Stimulated activated memory B cell treated with anti-CD40 and anti-IgM and Interleukin-4, amounts not matched to agents 10 μg/mL and 1 μg/mL and 100 μg/mL, for 72 hours (primary cell): ENCODE measurements around the gene PCNX4.

Source experiments
- ATAC-seq: fragments of 150-1000 bp; cut with Tn5 transposase; 2 replicates; pipeline ENCODE4 v1.10.0; 2021
- H3K27ac Mint-ChIP-seq: one replicate; pipeline ENCODE4 v1.8.0; 2022; ENCODE audit warnings: mild to moderate bottlenecking, mixed read lengths
- H3K27me3 Mint-ChIP-seq: one replicate; pipeline ENCODE4 v1.8.0; 2022; ENCODE audit warnings: mixed read lengths
- H3K36me3 Mint-ChIP-seq: one replicate; pipeline ENCODE4 v1.8.0; 2022; ENCODE audit warnings: mixed read lengths
- H3K4me1 Mint-ChIP-seq: one replicate; pipeline ENCODE4 v1.8.0; 2022; ENCODE audit warnings: mixed read lengths
- H3K4me3 Mint-ChIP-seq: one replicate; pipeline ENCODE4 v1.8.0; 2022; ENCODE audit warnings: mild to moderate bottlenecking, moderate library complexity, mixed read lengths
- H3K9me3 Mint-ChIP-seq: one replicate; pipeline ENCODE4 v1.8.0; 2022; ENCODE audit warnings: mixed read lengths

PCNX4 gene

GRCh38 chr14:60199321-60199720, 107.6 kb downstream of the PCNX4 start:
- no peak for ATAC-seq
- peaks cover 8% of the 10 kb centered on the region for H3K4me1 Mint-ChIP-seq
- peaks cover 18% of the 10 kb centered on the region for H3K27me3 Mint-ChIP-seq
- no peak overlapping the region for H3K27ac Mint-ChIP-seq
- H3K4me3 Mint-ChIP-seq = no peak overlapping the region
- peaks cover 16% of the 10 kb centered on the region for H3K36me3 Mint-ChIP-seq
- H3K9me3 Mint-ChIP-seq = peaks cover 16% of the 10 kb centered on the region

- peaks cover 15% of the 10 kb centered on the region for H3K9me3 Mint-ChIP-seq
- H3K4me3 Mint-ChIP-seq = no peak overlapping the region
- H3K4me1 Mint-ChIP-seq = peaks cover 24% of the 10 kb centered on the region
- ATAC-seq = peak; percentile 83
- H3K36me3 Mint-ChIP-seq = peaks cover 8% of the 10 kb centered on the region
- peaks cover 48% of the 10 kb centered on the region for H3K27me3 Mint-ChIP-seq
- peak overlapping the region; percentile 43 for H3K27ac Mint-ChIP-seq
Observed at GRCh38 chr14:60204104-60204842, 112.5 kb downstream of the PCNX4 start.

- Mint-ChIP-seq H3K4me1 (peaks cover 24% of the 10 kb centered on the region), H3K27me3 (peaks cover 46% of the 10 kb centered on the region), H3K27ac (peak overlapping the region; percentile 43), H3K36me3 (no peaks in the 10 kb centered on the region), H3K9me3 (peaks cover 11% of the 10 kb centered on the region), H3K4me3 (no peak overlapping the region)
- ATAC-seq = peak; percentile 48
Observed at GRCh38 chr14:60204843-60205774, 113.4 kb downstream of the PCNX4 start.

- Mint-ChIP-seq H3K36me3 (no peaks in the 10 kb centered on the region), H3K27ac (no peak overlapping the region), H3K9me3 (peaks cover 10% of the 10 kb centered on the region), H3K27me3 (peaks cover 46% of the 10 kb centered on the region), H3K4me3 (no peak overlapping the region), H3K4me1 (peaks cover 24% of the 10 kb centered on the region)
- no peak for ATAC-seq
Observed at GRCh38 chr14:60206249-60206670, 114.5 kb downstream of the PCNX4 start.

GRCh38 chr14:60206837-60207533, 115.3 kb downstream of the PCNX4 start:
- Mint-ChIP-seq H3K27me3 (peaks cover 46% of the 10 kb centered on the region), H3K9me3 (peaks cover 6% of the 10 kb centered on the region), H3K4me3 (no peak overlapping the region), H3K27ac (no peak overlapping the region), H3K36me3 (no peaks in the 10 kb centered on the region), H3K4me1 (peaks cover 24% of the 10 kb centered on the region)
- ATAC-seq = peak; percentile 75

- ATAC-seq = no peak
- Mint-ChIP-seq H3K27me3 (peaks cover 24% of the 10 kb centered on the region), H3K27ac (no peak overlapping the region), H3K9me3 (peaks cover 6% of the 10 kb centered on the region), H3K4me3 (no peak overlapping the region), H3K36me3 (no peaks in the 10 kb centered on the region), H3K4me1 (peaks cover 21% of the 10 kb centered on the region)
Observed at GRCh38 chr14:60210703-60211102, 119.0 kb downstream of the PCNX4 start.

GRCh38 chr14:60211153-60211552, 119.4 kb downstream of the PCNX4 start:
- Mint-ChIP-seq H3K27me3 (peaks cover 20% of the 10 kb centered on the region), H3K4me3 (no peak overlapping the region), H3K4me1 (peaks cover 21% of the 10 kb centered on the region)

GRCh38 chr14:60212503-60213371, 121.0 kb downstream of the PCNX4 start:
- Mint-ChIP-seq H3K27me3 (peaks cover 8% of the 10 kb centered on the region), H3K4me3 (no peak overlapping the region), H3K36me3 (no peaks in the 10 kb centered on the region), H3K9me3 (peaks cover 6% of the 10 kb centered on the region), H3K27ac (peak overlapping the region; percentile 49), H3K4me1 (peaks cover 15% of the 10 kb centered on the region)
- peak; percentile 88 for ATAC-seq

More at GRCh38 chr14:60211153-60211552, 119.4 kb downstream of the PCNX4 start:
- no peaks in the 10 kb centered on the region for H3K36me3 Mint-ChIP-seq
- ATAC-seq = no peak
- no peak overlapping the region for H3K27ac Mint-ChIP-seq
- peaks cover 6% of the 10 kb centered on the region for H3K9me3 Mint-ChIP-seq

GRCh38 chr14:60214003-60214402, 122.3 kb downstream of the PCNX4 start:
- H3K27me3 Mint-ChIP-seq = peaks cover 6% of the 10 kb centered on the region
- H3K4me1 Mint-ChIP-seq = peaks cover 15% of the 10 kb centered on the region
- no peak overlapping the region for H3K27ac Mint-ChIP-seq
- ATAC-seq = no peak
- peaks cover 6% of the 10 kb centered on the region for H3K9me3 Mint-ChIP-seq
- no peaks in the 10 kb centered on the region for H3K36me3 Mint-ChIP-seq
- H3K4me3 Mint-ChIP-seq = no peak overlapping the region

- H3K4me1 Mint-ChIP-seq = peaks cover 15% of the 10 kb centered on the region
- H3K27ac Mint-ChIP-seq = no peak overlapping the region
- no peaks in the 10 kb centered on the region for H3K36me3 Mint-ChIP-seq
- ATAC-seq = no peak
- H3K4me3 Mint-ChIP-seq = no peak overlapping the region
- H3K9me3 Mint-ChIP-seq = peaks cover under 1% of the 10 kb centered on the region
- peaks cover under 1% of the 10 kb centered on the region for H3K27me3 Mint-ChIP-seq
Observed at GRCh38 chr14:60214415-60215126, 122.8 kb downstream of the PCNX4 start.

- Mint-ChIP-seq H3K27me3 (no peaks in the 10 kb centered on the region), H3K9me3 (no peaks in the 10 kb centered on the region), H3K36me3 (no peaks in the 10 kb centered on the region), H3K4me1 (peaks cover 15% of the 10 kb centered on the region), H3K4me3 (no peak overlapping the region), H3K27ac (no peak overlapping the region)
- ATAC-seq = no peak
Observed at GRCh38 chr14:60215127-60215444, 123.4 kb downstream of the PCNX4 start.

GRCh38 chr14:60215520-60216420, 124.0 kb downstream of the PCNX4 start:
- H3K9me3 Mint-ChIP-seq = no peaks in the 10 kb centered on the region
- H3K4me1 Mint-ChIP-seq = peaks cover 18% of the 10 kb centered on the region
- H3K36me3 Mint-ChIP-seq = no peaks in the 10 kb centered on the region
- no peak overlapping the region for H3K27ac Mint-ChIP-seq
- no peak overlapping the region for H3K4me3 Mint-ChIP-seq
- H3K27me3 Mint-ChIP-seq = no peaks in the 10 kb centered on the region
- ATAC-seq = no peak

GRCh38 chr14:60217713-60218112, 126.0 kb downstream of the PCNX4 start:
- Mint-ChIP-seq H3K27ac (no peak overlapping the region), H3K4me1 (peaks cover 20% of the 10 kb centered on the region), H3K9me3 (no peaks in the 10 kb centered on the region), H3K36me3 (no peaks in the 10 kb centered on the region), H3K27me3 (no peaks in the 10 kb centered on the region), H3K4me3 (no peak overlapping the region)
- ATAC-seq = no peak
